Mucosa of rectum (tissue), 2 donors: Measurements from ENCODE around the gene GGNBP2.

ENCODE experiments used
- H3K27ac ChIP-seq, 2 donors: one replicate each; pipeline ENCODE4 v1.7.0; 2013; ENCODE audit warnings: inconsistent platforms in 2 of 2, low read depth in 2 of 2, low read length in 2 of 2
- H3K27me3 ChIP-seq, 2 donors: one replicate each; pipeline ENCODE4 v1.7.0; 2013; ENCODE audit warnings: low read length in 2 of 2; ENCODE audit not compliant: control insufficient read depth in 2 of 2, insufficient read depth in 2 of 2
- H3K36me3 ChIP-seq, 2 donors: one replicate each; pipeline ENCODE4 v1.7.0; 2013; ENCODE audit warnings: low read length in 2 of 2; ENCODE audit not compliant: control insufficient read depth in 2 of 2, insufficient read depth in 2 of 2
- H3K4me1 ChIP-seq, 2 donors: one replicate each; pipeline ENCODE4 v1.7.0; 2013; ENCODE audit warnings: low read length in 2 of 2, mild to moderate bottlenecking in 1 of 2; ENCODE audit not compliant: control insufficient read depth in 2 of 2, insufficient read depth in 2 of 2
- H3K4me3 ChIP-seq, 2 donors: one replicate each; pipeline ENCODE4 v1.7.0; 2013; ENCODE audit warnings: low read length in 2 of 2
- H3K9ac ChIP-seq, 2 donors: one replicate each; pipeline ENCODE4 v1.7.0; 2013; ENCODE audit warnings: low read length in 2 of 2, low read depth in 1 of 2, mild to moderate bottlenecking in 1 of 2
- H3K9me3 ChIP-seq, 2 donors: one replicate each; pipeline ENCODE4 v1.7.0; 2013; ENCODE audit warnings: low read length in 2 of 2; ENCODE audit not compliant: control insufficient read depth in 2 of 2
- donor health status: healthy.
- donor health status: Normal muscosa, but diverticular disease.

Gene GGNBP2

DNA sequence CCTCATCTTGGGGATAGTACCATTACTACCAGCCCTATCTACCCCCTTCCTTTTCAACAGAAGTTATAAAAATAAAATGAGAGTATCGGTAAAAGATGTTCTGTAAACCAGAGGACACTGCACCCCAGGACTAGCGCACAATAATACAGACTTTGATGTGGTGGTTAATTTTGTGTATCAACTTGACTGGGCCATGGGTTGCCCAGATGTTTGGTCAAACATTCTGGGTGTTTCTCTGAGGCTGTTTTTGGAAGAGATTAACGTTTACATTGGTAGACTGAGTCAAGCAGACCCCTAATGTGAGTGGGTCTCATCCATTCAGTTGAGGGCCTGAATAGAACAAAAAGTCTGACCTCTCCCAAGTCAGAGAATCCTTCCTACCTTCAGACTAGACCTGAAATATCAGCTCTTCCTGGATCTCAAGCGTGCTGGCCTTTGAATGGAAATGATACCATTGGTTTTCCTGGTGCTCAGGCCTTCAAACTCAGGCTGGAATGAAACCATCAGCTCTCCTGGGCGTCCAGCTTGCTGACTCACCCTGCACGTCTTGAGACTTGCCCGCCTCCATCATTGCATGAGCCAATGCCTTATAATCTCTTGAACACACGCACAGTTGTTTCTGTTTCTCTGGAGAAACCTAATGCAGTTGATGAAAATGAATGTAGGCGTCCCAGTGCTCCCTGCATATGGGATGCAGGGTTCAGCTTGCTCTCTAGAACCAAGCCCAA, 66.8 kb downstream of the GGNBP2 start:
- H3K27ac ChIP-seq = no peak overlapping the region
- no peak overlapping the region for H3K4me3 ChIP-seq
- no peak overlapping the region for H3K9ac ChIP-seq
- H3K9me3 ChIP-seq = no peaks in the 10 kb centered on the region
- peaks cover 0 to 2% of the 10 kb centered on the region in 2 donors for H3K36me3 ChIP-seq
- peaks cover 0 to 7% of the 10 kb centered on the region in 2 donors for H3K4me1 ChIP-seq
- H3K27me3 ChIP-seq = no peaks in the 10 kb centered on the region

GRCh38 chr17:36612323-36612722, 67.6 kb downstream of the GGNBP2 start:
- Histone ChIP-seq H3K4me3 (no peak overlapping the region), H3K27me3 (no peaks in the 10 kb centered on the region), H3K36me3 (peaks cover 0 to 2% of the 10 kb centered on the region in 2 donors), H3K27ac (no peak overlapping the region), H3K9ac (no peak overlapping the region), H3K9me3 (no peaks in the 10 kb centered on the region), H3K4me1 (peaks cover 0 to 7% of the 10 kb centered on the region in 2 donors)

- Histone ChIP-seq H3K4me1 (peaks cover 0 to 7% of the 10 kb centered on the region in 2 donors), H3K9me3 (no peaks in the 10 kb centered on the region), H3K27me3 (no peaks in the 10 kb centered on the region)
These were observed 68.4 kb downstream of the GGNBP2 start for GRCh38 chr17:36613155-36613554.

DNA sequence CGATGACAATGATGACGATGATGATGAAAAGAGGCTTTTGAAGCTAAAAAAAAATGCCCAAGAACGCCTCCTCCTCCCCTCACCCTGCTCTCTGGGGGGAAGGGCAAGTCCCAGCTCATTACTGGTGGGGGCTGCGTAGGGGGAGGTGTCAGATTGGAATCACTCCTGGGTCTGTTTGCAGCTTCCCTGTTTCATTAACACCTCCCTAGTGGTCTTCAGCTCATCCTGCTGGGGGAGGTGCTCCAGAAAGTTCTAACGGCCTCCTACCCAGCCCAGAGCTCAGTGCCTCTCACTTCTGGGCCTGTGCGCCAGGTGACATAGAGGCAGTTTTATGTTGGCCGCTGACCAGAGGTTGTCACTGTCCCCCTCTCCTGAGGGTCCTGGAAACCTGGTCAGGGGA, 69.4 kb downstream of the GGNBP2 start:
- Histone ChIP-seq H3K4me1 (peaks cover 0 to 2% of the 10 kb centered on the region in 2 donors), H3K27ac (no peak overlapping the region), H3K9me3 (no peaks in the 10 kb centered on the region), H3K36me3 (no peaks in the 10 kb centered on the region), H3K27me3 (no peaks in the 10 kb centered on the region), H3K4me3 (no peak overlapping the region), H3K9ac (no peak overlapping the region)

More at GRCh38 chr17:36613155-36613554, 68.4 kb downstream of the GGNBP2 start:
- H3K4me3 ChIP-seq = no peak overlapping the region
- no peaks in the 10 kb centered on the region for H3K36me3 ChIP-seq
- no peak overlapping the region for H3K27ac ChIP-seq
- no peak overlapping the region for H3K9ac ChIP-seq

GRCh38 chr17:36614933-36615332, 70.2 kb downstream of the GGNBP2 start:
- Histone ChIP-seq H3K27me3 (no peaks in the 10 kb centered on the region), H3K9me3 (no peaks in the 10 kb centered on the region), H3K9ac (no peak overlapping the region), H3K36me3 (no peaks in the 10 kb centered on the region), H3K27ac (no peak overlapping the region), H3K4me3 (no peak overlapping the region), H3K4me1 (no peaks in the 10 kb centered on the region)

DNA sequence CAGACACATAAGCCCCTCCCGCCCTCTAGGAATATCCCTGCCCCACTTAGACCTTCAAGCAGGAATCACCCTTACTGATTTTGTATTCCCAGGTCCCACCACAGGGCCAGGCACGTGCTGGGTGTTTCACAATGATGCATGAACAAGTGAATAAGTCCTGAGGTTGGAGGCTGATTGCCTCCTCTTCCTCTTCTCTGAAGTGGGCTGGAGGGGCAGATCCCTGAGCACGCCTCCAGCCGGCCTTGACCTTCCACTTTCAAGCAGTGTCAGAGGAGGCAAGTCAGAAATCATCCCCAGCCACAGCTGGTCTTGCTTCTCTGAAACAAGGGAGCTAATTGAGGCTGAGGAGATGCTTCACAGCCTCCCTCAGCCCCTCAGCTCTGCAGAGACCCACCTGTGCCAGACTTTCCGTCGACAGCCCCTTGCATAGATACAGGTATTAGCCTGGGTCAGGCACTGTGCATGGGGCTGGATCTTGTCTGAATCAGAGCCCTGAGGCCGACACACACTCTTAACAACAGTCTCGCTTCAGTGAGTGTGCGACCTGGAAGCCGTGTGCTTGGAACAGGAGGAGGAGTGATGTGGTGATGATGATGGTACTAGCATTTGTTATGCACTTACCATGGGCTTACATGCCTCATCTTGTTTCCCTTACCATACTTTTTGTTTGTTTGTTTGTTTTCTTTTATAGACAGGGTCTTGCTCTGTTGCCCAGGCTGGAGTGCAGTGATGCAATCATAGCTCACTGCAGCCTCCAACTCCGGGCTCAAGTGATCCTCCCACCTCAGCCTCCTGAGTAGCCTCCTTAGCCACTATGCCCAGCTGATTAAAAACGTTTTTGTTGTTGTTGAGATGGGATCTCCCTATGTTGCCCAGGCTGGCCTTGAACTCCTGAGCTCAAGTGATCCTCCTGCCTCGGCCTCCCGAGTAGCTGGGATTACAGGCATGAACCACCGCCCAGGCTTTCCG, 71.6 kb downstream of the GGNBP2 start:
- no peaks in the 10 kb centered on the region for H3K4me1 ChIP-seq
- H3K27me3 ChIP-seq = no peaks in the 10 kb centered on the region
- no peaks in the 10 kb centered on the region for H3K9me3 ChIP-seq
- no peak overlapping the region for H3K4me3 ChIP-seq
- H3K9ac ChIP-seq = no peak overlapping the region
- H3K36me3 ChIP-seq = no peaks in the 10 kb centered on the region
- no peak overlapping the region for H3K27ac ChIP-seq

- Histone ChIP-seq H3K9me3 (no peaks in the 10 kb centered on the region), H3K36me3 (no peaks in the 10 kb centered on the region), H3K27ac (no peak overlapping the region), H3K27me3 (no peaks in the 10 kb centered on the region), H3K4me1 (no peaks in the 10 kb centered on the region), H3K4me3 (no peak overlapping the region), H3K9ac (no peak overlapping the region)
These were observed 73.1 kb downstream of the GGNBP2 start for GRCh38 chr17:36617773-36618172.

- H3K9ac ChIP-seq = no peak overlapping the region
- no peaks in the 10 kb centered on the region for H3K4me1 ChIP-seq
- no peak overlapping the region for H3K27ac ChIP-seq
- H3K9me3 ChIP-seq = no peaks in the 10 kb centered on the region
- no peak overlapping the region for H3K4me3 ChIP-seq
- no peaks in the 10 kb centered on the region for H3K36me3 ChIP-seq
- H3K27me3 ChIP-seq = no peaks in the 10 kb centered on the region
These were observed 78.6 kb downstream of the GGNBP2 start for GRCh38 chr17:36623281-36623680.

DNA sequence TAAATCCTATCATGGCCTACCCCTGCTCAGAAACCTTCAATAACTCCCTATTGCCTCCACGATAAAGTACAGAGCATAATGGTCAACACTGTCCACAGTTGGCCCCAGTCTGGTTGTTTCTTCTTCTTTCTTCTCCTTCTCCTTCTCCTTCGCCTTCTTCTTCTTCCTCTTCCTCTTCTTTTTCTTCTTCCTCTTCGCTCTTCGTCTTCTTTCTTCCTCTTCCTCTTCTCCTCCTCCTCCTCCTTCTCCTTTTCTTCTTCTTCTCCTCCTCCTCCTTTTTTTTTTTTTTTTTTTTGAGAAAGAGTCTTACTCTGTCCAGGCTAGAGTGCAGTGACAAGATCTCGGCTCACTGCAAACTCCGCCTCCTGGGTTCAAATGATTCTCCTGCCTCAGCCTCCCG, 80.5 kb downstream of the GGNBP2 start:
- H3K9ac ChIP-seq = no peak overlapping the region
- H3K36me3 ChIP-seq = no peaks in the 10 kb centered on the region
- no peak overlapping the region for H3K4me3 ChIP-seq
- H3K4me1 ChIP-seq = no peaks in the 10 kb centered on the region
- H3K9me3 ChIP-seq = no peaks in the 10 kb centered on the region
- no peak overlapping the region for H3K27ac ChIP-seq
- H3K27me3 ChIP-seq = no peaks in the 10 kb centered on the region

DNA sequence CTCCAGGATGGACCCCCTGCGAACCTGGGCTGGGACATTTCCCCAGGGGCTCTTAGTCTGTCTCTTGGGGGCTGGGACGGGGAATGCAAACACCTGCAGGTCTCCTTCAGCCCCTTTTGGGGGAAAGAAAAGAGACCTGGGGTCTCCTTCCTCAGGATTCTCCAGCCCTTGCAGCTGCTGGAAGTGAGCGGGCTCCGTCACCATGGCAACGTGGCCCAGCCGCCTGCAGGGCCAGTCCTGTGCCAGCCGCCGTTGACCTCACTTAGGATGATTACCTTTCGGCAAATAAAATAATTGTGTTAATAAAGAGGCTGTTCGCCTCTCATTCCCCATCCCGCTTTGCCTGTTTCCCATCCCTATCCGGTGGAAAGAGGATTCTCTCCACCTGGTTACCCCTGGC, 82.4 kb downstream of the GGNBP2 start:
- Histone ChIP-seq H3K9ac (no peak overlapping the region), H3K27ac (no peak overlapping the region), H3K4me3 (no peak overlapping the region), H3K9me3 (no peaks in the 10 kb centered on the region), H3K4me1 (no peaks in the 10 kb centered on the region), H3K27me3 (no peaks in the 10 kb centered on the region), H3K36me3 (no peaks in the 10 kb centered on the region)
